HG03097 (cell line): ENCODE data around the gene MRPS6.

Source experiments
- ATAC-seq: cut with Tn5 transposase; IDR thresholded peaks from one replicate; pipeline ENCODE4 v1.9.1; 2021; ENCODE audit not compliant: unreplicated experiment, low FRiP score

The MRPS6 gene

GRCh38 chr21:34065027-34065426 is 8.4 kb upstream of the MRPS6 start:
- ATAC-seq = no peak

DNA sequence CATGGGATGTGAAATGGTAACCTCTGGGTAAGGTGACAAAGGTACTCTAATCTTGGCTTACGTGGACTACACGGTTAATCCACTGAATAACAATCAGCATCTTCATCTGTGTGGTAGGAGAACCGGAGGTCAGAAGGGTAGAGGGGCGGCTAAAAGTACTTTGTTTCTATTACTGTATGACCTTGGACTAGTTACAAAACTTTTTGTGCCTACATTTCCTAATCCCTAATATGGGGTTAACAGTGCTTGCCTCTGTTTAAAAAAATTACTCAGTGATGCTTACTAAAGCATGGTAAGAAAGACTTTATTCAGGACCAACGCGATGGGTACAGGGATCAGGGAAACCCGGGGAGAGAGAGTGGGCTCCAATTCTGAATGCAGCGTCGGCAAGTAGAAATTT is 1.7 kb upstream of the MRPS6 start:
- no peak for ATAC-seq

- ATAC-seq = peak; percentile 2
Observed at GRCh38 chr21:34072145-34073031, 990 bp upstream of the MRPS6 start.

DNA sequence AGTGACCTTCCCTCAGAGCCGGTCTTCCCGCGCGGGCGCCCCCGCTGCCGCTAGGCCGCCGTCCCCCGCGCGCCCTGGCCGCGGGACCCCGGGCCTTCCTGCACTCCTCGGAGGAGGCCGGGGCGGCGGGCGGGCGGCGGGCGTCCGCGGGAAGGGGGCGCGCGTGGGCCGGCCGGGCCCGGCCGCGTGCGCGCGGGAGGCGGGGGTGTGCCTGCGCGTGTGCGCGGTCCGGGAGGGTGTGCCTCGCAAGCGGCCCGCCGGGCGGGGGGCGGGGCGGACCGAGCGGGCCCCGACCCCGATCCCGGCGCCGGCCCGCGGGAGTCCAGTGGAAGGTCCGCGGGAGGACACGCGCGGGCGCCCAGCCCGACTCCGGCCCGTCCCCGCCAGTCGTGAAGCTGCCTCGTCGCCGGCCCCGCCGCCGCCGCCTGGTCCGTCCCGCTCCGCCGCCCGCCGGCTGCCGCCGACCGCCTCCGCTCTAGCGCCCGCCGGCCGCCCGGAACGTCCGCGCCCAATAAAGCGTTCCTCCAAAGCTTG is 438 bp downstream of the MRPS6 start:
- ATAC-seq = peak; percentile 32

- ATAC-seq = no peak
Observed at GRCh38 chr21:34074283-34075090, 1.1 kb downstream of the MRPS6 start.

GRCh38 chr21:34075091-34075425 is 1.7 kb downstream of the MRPS6 start:
- no peak for ATAC-seq

GRCh38 chr21:34075760-34076660 is 2.6 kb downstream of the MRPS6 start:
- no peak for ATAC-seq

DNA sequence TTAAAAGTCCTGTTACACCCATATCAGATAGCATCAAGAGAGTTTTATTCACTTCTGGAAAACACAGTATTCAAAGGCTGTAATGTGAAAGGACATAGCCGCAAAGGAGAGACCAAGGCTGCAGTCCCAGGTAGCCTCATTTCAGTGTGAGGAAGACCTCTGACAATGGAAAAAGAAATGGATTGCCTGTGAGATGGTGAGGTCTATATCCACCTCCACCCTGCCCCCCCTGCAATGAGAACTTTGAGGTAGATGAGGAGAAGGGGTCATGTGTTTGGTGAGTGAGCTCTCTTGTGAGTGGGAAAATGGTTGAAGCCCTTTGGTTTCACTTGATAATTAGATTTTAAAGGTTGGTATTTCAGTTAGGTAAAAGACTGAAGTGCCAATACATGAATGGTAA is 3.5 kb downstream of the MRPS6 start:
- no peak for ATAC-seq

DNA sequence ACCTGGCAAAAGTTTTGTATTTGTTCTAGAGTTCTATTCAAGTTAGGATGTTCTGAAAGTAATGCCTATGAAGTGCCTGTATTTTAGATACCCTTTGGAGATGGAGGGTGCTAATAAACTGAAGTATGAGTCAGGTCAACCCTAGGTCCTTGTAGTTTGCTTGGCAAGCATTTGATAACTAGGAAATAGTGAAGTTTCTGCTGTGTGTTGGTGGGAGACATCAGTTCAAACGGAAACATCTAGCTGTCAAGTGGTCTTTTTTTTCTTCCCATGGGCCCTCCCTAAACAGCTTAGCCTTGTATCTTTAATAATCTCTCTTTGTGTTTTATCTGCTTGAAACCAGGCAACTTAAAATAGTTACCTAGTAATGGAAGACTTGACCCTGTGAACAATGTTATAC is 4.5 kb downstream of the MRPS6 start:
- ATAC-seq = no peak

- ATAC-seq = no peak
Observed at GRCh38 chr21:34078915-34079314, 5.5 kb downstream of the MRPS6 start.

- ATAC-seq = no peak
Observed at GRCh38 chr21:34080710-34081109, 7.3 kb downstream of the MRPS6 start.

GRCh38 chr21:34082769-34083168 is 9.4 kb downstream of the MRPS6 start:
- no peak for ATAC-seq

- ATAC-seq = no peak
Observed at GRCh38 chr21:34083357-34083756, 10.0 kb downstream of the MRPS6 start.

GRCh38 chr21:34085129-34085528 is 11.8 kb downstream of the MRPS6 start:
- no peak for ATAC-seq

GRCh38 chr21:34086887-34087306 is 13.5 kb downstream of the MRPS6 start:
- ATAC-seq = no peak

- ATAC-seq = no peak
Observed at GRCh38 chr21:34088752-34089151, 15.4 kb downstream of the MRPS6 start.

GRCh38 chr21:34091032-34091431 is 17.7 kb downstream of the MRPS6 start:
- no peak for ATAC-seq

DNA sequence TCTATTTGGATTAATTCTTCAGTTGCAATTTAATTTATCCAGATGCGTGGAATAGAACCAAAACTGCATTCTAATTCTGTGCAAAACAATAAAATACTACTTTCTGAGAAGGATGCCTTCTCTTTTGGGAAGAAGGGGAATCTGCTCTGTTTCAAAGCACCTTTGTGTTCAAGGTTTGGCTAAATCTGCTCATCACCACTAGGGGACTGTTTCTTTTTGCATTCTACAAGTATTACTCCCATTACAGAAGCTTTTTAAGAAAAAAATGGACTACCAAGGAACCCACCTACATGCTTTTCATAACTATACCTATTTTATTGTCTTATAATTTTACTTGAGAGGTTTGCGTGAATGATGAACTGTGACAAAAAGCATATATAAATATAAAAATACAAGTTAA is 18.2 kb downstream of the MRPS6 start:
- ATAC-seq = no peak

DNA sequence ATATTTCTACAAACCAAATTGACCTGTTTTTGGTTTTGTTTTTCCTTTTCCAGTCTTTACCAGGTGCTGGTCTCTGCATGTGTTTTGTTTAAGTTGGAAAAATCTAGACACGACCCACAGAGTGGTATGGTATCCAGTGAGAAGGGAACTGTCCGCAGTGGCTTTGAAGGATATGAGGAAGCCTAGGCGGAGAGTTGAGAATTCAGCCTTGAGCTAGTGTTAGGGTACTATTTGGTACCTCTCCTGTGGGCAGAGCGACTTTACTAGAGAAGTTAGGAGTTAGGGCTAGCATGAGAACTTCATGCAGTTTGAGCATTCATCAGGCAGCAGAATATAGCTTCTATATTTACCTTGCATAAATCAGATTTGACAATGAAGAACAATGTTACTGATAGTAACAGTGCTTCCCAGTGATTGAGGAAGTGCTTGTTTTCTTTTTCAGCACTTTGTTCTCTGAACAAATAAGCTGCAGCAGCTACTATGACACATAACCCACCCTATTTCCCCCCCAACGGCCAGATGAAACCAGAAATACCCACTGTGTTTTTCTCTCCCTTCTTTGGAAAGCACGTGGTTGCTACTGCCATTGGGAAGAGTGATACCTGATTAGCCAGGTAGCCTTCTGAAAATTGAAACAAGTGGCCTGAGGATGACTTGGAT is 19.0 kb downstream of the MRPS6 start:
- no peak for ATAC-seq

DNA sequence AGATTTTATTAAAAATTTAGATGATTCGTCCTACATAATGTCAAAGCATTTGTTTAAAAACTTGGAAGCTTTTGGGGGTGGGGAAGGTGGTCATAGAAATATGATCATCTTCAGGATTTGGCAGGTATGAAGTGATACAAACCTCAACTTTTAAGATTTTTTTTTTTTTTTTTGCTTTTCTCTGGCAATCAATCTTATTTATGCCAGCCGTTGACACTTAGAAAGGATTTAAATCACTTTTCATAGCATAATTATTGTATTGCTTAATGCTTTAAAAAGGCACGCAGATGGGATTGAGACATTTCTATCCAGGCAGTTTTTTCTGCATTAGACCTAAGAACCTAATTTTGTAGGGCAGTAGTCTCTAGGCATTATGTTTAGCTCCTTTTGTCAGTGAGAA is 19.7 kb downstream of the MRPS6 start:
- no peak for ATAC-seq
